HCEC 1CT (cell line): ENCODE measurements around the gene NOL4L.

ENCODE experiments used
- DNase-seq: peaks from one replicate; pipeline ENCODE4 v3.0.0-alpha.2; 2017

Gene NOL4L

GRCh38 chr20:32481311-32482142 is 103.6 kb downstream of the NOL4L start:
- no peak for DNase-seq

DNA sequence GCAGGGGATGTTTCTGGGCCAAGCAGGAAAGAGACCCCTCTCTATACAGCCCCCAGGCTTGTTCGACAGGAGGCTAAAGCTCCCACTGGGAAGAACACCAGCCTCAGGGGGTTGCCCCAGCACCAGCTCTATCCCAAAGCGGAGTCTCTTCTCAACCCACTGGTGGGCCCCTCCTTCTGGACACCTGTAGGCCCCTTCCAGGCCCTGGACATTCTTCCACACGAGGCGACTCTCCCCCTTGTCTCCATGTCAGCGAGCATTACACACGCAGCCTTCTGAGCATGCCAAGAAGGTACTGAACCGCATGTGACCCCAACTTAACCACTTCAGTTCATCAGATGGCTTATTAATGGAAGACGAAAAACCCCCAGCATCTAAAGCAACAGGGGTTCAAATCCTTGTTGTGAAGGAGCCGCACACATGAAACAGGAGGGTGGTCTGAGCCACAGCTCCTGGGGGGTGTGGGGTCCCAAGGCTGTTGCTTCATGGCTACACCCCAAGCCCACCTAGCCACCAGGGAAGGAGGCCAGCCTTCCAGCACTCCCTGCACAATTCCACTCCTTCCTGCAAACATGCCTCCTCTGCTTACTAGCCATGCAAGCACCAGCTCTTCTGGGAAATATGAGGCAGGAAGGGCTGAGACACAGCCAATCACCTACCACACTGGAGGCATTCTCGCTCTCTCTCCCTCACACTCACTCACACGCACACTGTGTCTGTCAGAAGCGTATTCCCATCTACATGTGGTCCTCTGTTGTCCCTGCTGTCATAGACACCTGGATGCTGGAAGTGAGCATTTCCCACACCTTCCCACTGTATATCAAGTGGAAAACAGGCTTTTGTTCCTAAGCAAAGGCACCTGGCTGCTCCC is 104.5 kb downstream of the NOL4L start:
- DNase-seq = no peak

DNA sequence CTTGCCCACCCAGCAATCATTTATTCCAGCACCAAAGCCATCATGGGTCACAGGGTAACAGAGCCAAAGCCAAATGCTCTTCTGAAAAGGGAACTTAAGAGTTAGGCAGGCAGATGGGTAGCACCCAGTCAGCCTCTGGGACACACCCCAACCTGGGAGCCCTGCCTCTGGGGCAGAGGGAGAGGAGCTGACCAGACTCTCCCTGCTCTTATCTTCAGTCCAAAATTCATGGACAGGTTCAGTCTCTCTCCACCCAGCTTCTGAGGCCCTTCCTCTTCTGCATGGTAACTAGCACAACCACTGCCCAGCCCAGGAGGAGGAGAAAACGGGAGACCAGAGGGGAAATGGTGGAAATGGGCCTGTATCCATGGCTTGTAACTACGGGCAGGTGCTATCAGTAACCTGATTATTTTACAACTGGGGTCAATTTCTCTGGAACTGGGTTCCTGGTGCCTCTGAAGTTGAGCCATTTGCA is 105.4 kb downstream of the NOL4L start:
- DNase-seq = no peak

DNA sequence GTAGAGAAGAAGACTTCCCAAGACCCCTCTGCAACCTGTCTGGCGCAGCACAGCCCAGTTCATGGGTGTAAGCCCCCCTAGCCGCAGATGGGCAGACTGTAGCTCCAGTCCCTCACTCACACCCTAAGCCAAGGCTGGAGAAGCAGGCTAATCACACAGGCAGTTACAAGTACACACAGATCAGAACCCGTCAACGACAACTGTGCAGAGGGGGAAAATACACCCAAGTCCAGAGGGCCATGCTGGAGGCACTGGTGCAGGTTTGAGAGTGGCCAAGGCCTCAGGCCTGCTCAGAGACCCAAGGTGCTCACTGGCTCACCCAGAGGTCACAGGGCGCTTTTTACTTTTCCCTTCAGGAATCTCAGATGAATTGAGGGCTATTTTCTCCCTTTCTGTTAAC is 106.1 kb downstream of the NOL4L start:
- no peak for DNase-seq

GRCh38 chr20:32478576-32478975 is 106.6 kb downstream of the NOL4L start:
- DNase-seq = no peak

- DNase-seq = no peak
These were observed 107.3 kb downstream of the NOL4L start for GRCh38 chr20:32477594-32478512.

DNA sequence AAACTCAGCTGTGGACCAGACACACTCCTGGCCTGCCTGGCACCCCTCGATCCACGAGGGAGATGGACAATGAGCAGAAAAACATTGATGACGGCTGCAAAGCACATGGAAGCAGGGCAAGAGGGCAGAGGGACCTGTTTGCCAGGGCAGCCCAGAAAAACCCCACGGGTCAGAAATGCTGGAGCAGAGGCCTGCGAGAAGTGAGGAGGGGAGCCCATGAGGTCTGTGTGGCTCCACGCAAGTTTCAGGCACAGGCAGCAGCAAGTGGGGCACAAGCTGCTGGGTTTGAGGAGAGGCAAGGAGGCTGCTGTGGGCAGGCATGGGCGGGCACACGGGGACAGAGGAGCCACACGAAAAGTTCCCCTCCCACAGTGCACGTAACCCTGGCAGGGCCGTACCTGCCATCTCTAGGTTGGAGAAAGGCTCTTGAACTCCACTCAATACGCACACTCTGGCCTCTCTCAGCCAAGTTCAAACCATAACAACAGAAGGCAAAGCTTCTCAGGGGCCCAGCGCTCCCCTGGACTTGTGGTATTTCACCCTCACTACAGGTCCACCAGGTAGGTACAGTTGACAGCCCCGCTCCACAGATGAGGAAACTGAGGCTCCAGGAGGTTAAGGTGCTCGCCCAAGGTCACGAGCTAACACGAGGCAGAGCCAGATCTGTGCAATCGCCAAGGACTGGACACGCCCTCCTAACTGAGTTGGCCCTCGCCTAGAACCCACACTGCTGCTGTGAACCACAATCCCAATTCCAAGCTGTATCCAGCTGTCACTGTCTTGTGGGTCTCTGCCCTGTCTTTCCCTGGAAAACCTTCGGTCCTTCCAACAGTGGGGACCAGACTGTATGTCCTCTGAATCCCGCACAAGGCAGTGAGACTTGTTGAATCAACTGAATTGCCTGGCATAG is 108.2 kb downstream of the NOL4L start:
- no peak for DNase-seq

- DNase-seq = peak; percentile 92
These were observed 109.9 kb downstream of the NOL4L start for GRCh38 chr20:32474967-32475811.

GRCh38 chr20:32474717-32474966 is 110.5 kb downstream of the NOL4L start:
- DNase-seq = no peak

DNA sequence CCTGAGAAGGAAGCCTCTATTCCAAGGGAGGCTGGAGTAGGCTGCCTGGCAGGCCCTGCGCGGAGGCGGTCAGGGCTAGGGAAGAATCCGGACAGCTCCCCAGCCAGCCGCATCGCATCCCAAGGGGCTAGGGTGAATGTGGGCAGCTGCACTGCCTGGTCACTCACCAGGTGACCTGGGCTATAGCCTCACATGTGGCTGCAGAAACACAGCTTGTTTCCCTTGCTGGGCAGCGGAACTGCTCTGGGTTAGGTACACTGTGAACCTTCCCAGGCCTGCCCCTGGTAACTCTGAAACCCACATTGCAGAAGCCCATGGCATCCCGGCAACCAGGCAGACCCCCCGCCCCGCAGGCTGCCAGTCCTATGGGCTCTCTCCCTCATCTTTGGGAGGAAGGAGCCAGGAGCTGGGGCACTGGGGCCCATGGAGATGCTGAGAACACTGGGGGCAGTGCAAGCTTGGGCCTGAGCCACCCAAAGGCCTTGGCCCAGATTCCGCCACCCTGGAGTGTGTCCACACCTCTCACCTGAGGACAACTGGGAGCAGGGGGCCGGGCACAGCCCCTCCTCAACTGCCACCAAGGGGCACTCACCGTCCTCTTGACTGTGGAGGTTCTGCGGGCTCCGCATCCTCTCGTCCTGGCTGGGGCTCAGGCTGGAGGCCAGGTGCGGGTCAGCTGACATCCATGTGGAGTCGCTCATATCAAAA is 111.0 kb downstream of the NOL4L start:
- no peak for DNase-seq

GRCh38 chr20:32473231-32474008 is 111.7 kb downstream of the NOL4L start:
- no peak for DNase-seq

DNA sequence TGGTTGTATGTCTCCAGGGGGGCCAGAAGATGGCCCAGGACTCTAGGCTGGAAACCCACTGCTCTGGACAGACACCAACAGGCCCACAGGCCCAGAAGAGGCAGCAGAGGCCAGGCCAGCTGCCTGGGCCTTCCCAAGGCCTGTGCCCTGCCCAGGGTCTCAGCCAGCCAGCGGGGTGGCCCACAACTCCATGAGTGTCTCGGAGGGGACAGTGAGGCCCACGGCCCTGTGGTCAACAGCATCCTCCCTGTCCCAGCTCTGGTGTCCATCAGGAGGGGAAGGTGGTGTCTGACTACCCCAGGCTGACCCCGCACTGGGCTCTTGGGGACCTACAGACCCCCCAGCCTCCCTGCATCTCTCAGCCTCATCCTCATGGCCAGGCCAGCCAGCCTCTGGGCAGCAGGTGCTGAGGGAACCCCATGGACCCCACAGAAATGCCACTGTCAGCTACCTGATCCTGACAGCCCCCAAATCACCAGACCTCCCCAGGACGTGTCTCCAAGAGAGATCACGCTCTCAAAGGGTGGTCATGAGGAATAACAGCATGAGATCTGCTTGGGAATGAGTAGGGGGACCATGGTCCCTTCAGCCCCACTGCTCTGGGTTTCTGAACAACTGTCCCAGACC is 112.4 kb downstream of the NOL4L start:
- no peak for DNase-seq

DNA sequence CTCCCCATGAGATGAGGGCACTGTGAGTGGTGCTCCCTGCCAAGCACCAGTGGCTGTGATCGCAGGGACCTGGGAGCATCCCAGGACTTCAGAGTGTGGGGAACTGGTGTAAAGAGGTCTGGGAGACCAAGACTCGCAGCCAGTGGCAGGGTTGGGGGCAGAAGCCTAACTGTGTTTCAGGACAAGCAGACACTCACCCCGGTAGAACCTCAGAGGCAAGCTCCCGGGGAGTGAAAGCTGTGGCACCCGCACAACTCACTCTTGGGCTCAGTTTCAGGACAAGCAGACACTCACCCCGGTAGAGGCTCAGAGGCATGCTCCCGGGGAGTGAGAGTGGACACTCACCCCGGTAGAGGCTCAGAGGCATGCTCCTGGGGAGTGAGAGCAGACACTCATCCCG is 114.2 kb downstream of the NOL4L start:
- DNase-seq = no peak

- peak; percentile 37 for DNase-seq
These were observed 114.9 kb downstream of the NOL4L start for GRCh38 chr20:32470025-32470861.

- no peak for DNase-seq
These were observed 116.3 kb downstream of the NOL4L start for GRCh38 chr20:32468860-32469259.

GRCh38 chr20:32468313-32468640 is 116.9 kb downstream of the NOL4L start:
- no peak for DNase-seq

- no peak for DNase-seq
These were observed 117.4 kb downstream of the NOL4L start for GRCh38 chr20:32467506-32468312.
